Measurements from ENCODE around the gene ZSCAN5B.

- TF ChIP-seq CTCF (IDR thresholded peaks at IDR 0.05) (no peak), POLR2AphosphoS5 (IDR thresholded peaks at IDR 0.05; ENCODE audit: low read depth, low read length) (no peak), SIN3A (IDR thresholded peaks at IDR 0.05; ENCODE audit: borderline replicate concordance, insufficient read depth, low read depth, low read length) (no peak), TCF7L2 (IDR thresholded peaks at IDR 0.05; ENCODE audit: low read depth, low read length) (no peak)
Observed at GRCh38 chr19:56217039-56217949, 19.7 kb upstream of the ZSCAN5B start.
